Mesenchymal stem cell (in vitro differentiated cells and primary cell): ENCODE measurements around the gene BEND5.

Experiments
- DNase-seq: peaks from one replicate; pipeline ENCODE4 v3.0.0-alpha.2; 2013
- H2AFZ ChIP-seq: one replicate; pipeline ENCODE4 v1.6.1; 2013; ENCODE audit warnings: low read depth, mild to moderate bottlenecking, control low read depth, inconsistent platforms, low read length, moderate library complexity
- H2AK5ac ChIP-seq: 2 replicates; pipeline ENCODE4 v1.6.1; 2013; ENCODE audit warnings: low read length, moderate library complexity, mild to moderate bottlenecking, inconsistent platforms; ENCODE audit not compliant: severe bottlenecking
- H2BK120ac ChIP-seq: one replicate; pipeline ENCODE4 v1.6.1; 2013; ENCODE audit warnings: low read depth, mild to moderate bottlenecking, inconsistent platforms, low read length, moderate library complexity
- H2BK12ac ChIP-seq, 2 experiments: one replicate each; pipeline ENCODE4 v1.6.1; 2013; ENCODE audit warnings: inconsistent platforms in 2 of 2, low read length in 2 of 2, mild to moderate bottlenecking in 2 of 2, moderate library complexity in 2 of 2, control low read depth in 1 of 2
- H2BK15ac ChIP-seq: one replicate; pipeline ENCODE4 v1.6.1; 2013; ENCODE audit warnings: mild to moderate bottlenecking, low read depth, inconsistent platforms; ENCODE audit not compliant: poor library complexity, severe bottlenecking
- H2BK5ac ChIP-seq: 2 replicates; pipeline ENCODE4 v1.6.1; 2013; ENCODE audit warnings: low read depth, mild to moderate bottlenecking, low read length, control low read depth, inconsistent platforms; ENCODE audit not compliant: poor library complexity, severe bottlenecking
- H3K14ac ChIP-seq, 2 experiments: one replicate each; pipeline ENCODE4 v1.6.1; 2013; ENCODE audit warnings: inconsistent platforms in 2 of 2, low read length in 2 of 2, control low read depth in 1 of 2, mild to moderate bottlenecking in 1 of 2, moderate library complexity in 1 of 2
- H3K18ac ChIP-seq, 2 experiments: one replicate each; pipeline ENCODE4 v1.6.1; 2013; ENCODE audit warnings: inconsistent platforms in 2 of 2, low read length in 2 of 2, control low read depth in 1 of 2, low read depth in 1 of 2, mild to moderate bottlenecking in 1 of 2
- H3K23ac ChIP-seq, 2 experiments: one replicate each; pipeline ENCODE4 v1.6.1; 2013; ENCODE audit warnings: inconsistent platforms in 2 of 2, low read length in 2 of 2, mild to moderate bottlenecking in 2 of 2, moderate library complexity in 2 of 2, control low read depth in 1 of 2
- H3K27ac ChIP-seq: 2 replicates; pipeline ENCODE4 v1.5.1; 2013; ENCODE audit warnings: mild to moderate bottlenecking, moderate library complexity, low read length, control low read depth, inconsistent platforms; ENCODE audit not compliant: poor library complexity, severe bottlenecking
- H3K27me3 ChIP-seq, 2 experiments: 2 replicates each; pipeline versions ENCODE4 v1.6.1 to v1.7.0; 2013; ENCODE audit warnings: low read length in 2 of 2, mild to moderate bottlenecking in 2 of 2, moderate library complexity in 2 of 2, control low read depth in 1 of 2, inconsistent platforms in 1 of 2; ENCODE audit not compliant: control insufficient read depth in 1 of 2, insufficient read depth in 1 of 2
- H3K36me3 ChIP-seq, 2 experiments: 2 replicates each; pipeline versions ENCODE4 v1.6.1 to v1.7.0; 2013; ENCODE audit warnings: low read length in 2 of 2, control low read depth in 1 of 2, inconsistent platforms in 1 of 2, low read depth in 1 of 2, mild to moderate bottlenecking in 1 of 2; ENCODE audit not compliant: insufficient read depth in 2 of 2, control insufficient read depth in 1 of 2
- H3K4ac ChIP-seq, 2 experiments: one replicate each; pipeline ENCODE4 v1.6.1; 2013; ENCODE audit warnings: inconsistent platforms in 2 of 2, low read length in 2 of 2, mild to moderate bottlenecking in 2 of 2, moderate library complexity in 2 of 2, control low read depth in 1 of 2, low read depth in 1 of 2
- H3K4me1 ChIP-seq: 2 replicates; pipeline ENCODE4 v1.6.1; 2013; ENCODE audit warnings: low read depth, low read length, control low read depth; ENCODE audit not compliant: control insufficient read depth, insufficient read depth
- H3K4me2 ChIP-seq: 2 replicates; pipeline ENCODE4 v1.6.1; 2013; ENCODE audit warnings: low read length, mild to moderate bottlenecking, inconsistent platforms; ENCODE audit not compliant: poor library complexity, severe bottlenecking
- H3K4me3 ChIP-seq, 2 experiments: 2 replicates each; pipeline versions ENCODE4 v1.5.1 to v1.7.0; 2013; ENCODE audit warnings: low read length in 2 of 2, mild to moderate bottlenecking in 2 of 2, control low read depth in 1 of 2, low read depth in 1 of 2; ENCODE audit not compliant: insufficient read depth in 1 of 2
- H3K79me1 ChIP-seq: replicated peaks from 2 replicates; pipeline ENCODE4 v1.6.1; 2013; ENCODE audit warnings: mild to moderate bottlenecking, control low read depth, low read length, inconsistent platforms; ENCODE audit not compliant: poor library complexity, severe bottlenecking
- H3K9ac ChIP-seq: 2 replicates; pipeline ENCODE4 v1.7.0; 2013; ENCODE audit warnings: mild to moderate bottlenecking, low read length, moderate library complexity
- H3K9me3 ChIP-seq: 2 replicates; pipeline ENCODE4 v1.7.0; 2013; ENCODE audit warnings: mild to moderate bottlenecking, low read length; ENCODE audit not compliant: control insufficient read depth
- H4K8ac ChIP-seq: one replicate; pipeline ENCODE4 v1.6.1; 2013; ENCODE audit warnings: inconsistent platforms, mild to moderate bottlenecking, low read length, moderate library complexity
- H4K91ac ChIP-seq: one replicate; pipeline ENCODE4 v1.6.1; 2013; ENCODE audit warnings: mild to moderate bottlenecking, low read length, inconsistent platforms
- WGBS: methylation state at CpG from one replicate; pipeline ENCODE4 v1.1.7; 2013; ENCODE audit warnings: mixed read lengths; 5-methylcytosine and 5-hydroxymethylcytosine counted together

BEND5 gene

GRCh38 chr1:48744032-48744431 lies 32.7 kb downstream of the BEND5 start:
- Histone ChIP-seq H2AFZ (no peak overlapping the region), H3K36me3 (peaks cover 0 to 11% of the 10 kb centered on the region in 2 experiments), H2BK12ac (no peak overlapping the region), H4K91ac (no peak overlapping the region), H3K9ac (no peak overlapping the region), H3K27ac (no peak overlapping the region), H3K79me1 (peaks cover 1% of the 10 kb centered on the region), H3K14ac (no peak overlapping the region), H3K18ac (no peak overlapping the region), H3K9me3 (no peaks in the 10 kb centered on the region), H4K8ac (no peak overlapping the region), H3K4me2 (no peak overlapping the region), H2BK5ac (no peak overlapping the region), H3K23ac (no peak overlapping the region), H3K4me3 (no peak overlapping the region), H2BK120ac (no peak overlapping the region), H3K27me3 (no peaks in the 10 kb centered on the region), H3K4me1 (peaks cover 3% of the 10 kb centered on the region), H2BK15ac (no peak overlapping the region), H3K4ac (no peak overlapping the region), H2AK5ac (no peak overlapping the region)
- 100% methylated on average over 2 of the region's 2 CpGs for WGBS
- no peak for DNase-seq

- no peak overlapping the region for H2BK12ac ChIP-seq
- H3K79me1 ChIP-seq, result peaks cover 1% of the 10 kb centered on the region
- H4K8ac ChIP-seq, result no peak overlapping the region
- H3K4me1 ChIP-seq, result peaks cover 3% of the 10 kb centered on the region
- H3K4me2 ChIP-seq, result no peak overlapping the region
- H3K27ac ChIP-seq, result no peak overlapping the region
- DNase-seq, result no peak
- no peak overlapping the region for H2AK5ac ChIP-seq
- no peak overlapping the region for H3K18ac ChIP-seq
- H3K14ac ChIP-seq, result no peak overlapping the region
- no peaks in the 10 kb centered on the region for H3K27me3 ChIP-seq
- H3K23ac ChIP-seq, result no peak overlapping the region
- no peak overlapping the region for H2BK120ac ChIP-seq
- peaks cover 0 to 7% of the 10 kb centered on the region in 2 experiments for H3K36me3 ChIP-seq
- no peak overlapping the region for H2BK5ac ChIP-seq
- H3K4me3 ChIP-seq, result no peak overlapping the region
- no peak overlapping the region for H2AFZ ChIP-seq
- H3K4ac ChIP-seq, result no peak overlapping the region
- no peak overlapping the region for H3K9ac ChIP-seq
- no peak overlapping the region for H4K91ac ChIP-seq
- no peaks in the 10 kb centered on the region for H3K9me3 ChIP-seq
- H2BK15ac ChIP-seq, result no peak overlapping the region
Measured at GRCh38 chr1:48743480-48743879, 33.2 kb downstream of the BEND5 start.

GRCh38 chr1:48741380-48741779 lies 35.3 kb downstream of the BEND5 start:
- no peak overlapping the region for H3K4ac ChIP-seq
- H2BK12ac ChIP-seq, result no peak overlapping the region
- H2BK120ac ChIP-seq, result no peak overlapping the region
- H2AK5ac ChIP-seq, result no peak overlapping the region
- H4K8ac ChIP-seq, result no peak overlapping the region
- H3K79me1 ChIP-seq, result peaks cover 1% of the 10 kb centered on the region
- 85% methylated on average over 7 of the region's 7 CpGs for WGBS
- H2AFZ ChIP-seq, result no peak overlapping the region
- H2BK5ac ChIP-seq, result no peak overlapping the region
- peaks cover 3% of the 10 kb centered on the region for H3K4me1 ChIP-seq
- peaks cover 0 to 2% of the 10 kb centered on the region in 2 experiments for H3K36me3 ChIP-seq
- no peak overlapping the region for H4K91ac ChIP-seq
- H3K9me3 ChIP-seq, result no peaks in the 10 kb centered on the region
- no peak overlapping the region for H3K23ac ChIP-seq
- H3K4me3 ChIP-seq, result no peak overlapping the region
- H3K18ac ChIP-seq, result no peak overlapping the region
- H2BK15ac ChIP-seq, result no peak overlapping the region
- no peak overlapping the region for H3K4me2 ChIP-seq
- H3K14ac ChIP-seq, result no peak overlapping the region
- no peaks in the 10 kb centered on the region for H3K27me3 ChIP-seq
- H3K27ac ChIP-seq, result no peak overlapping the region
- DNase-seq, result no peak
- no peak overlapping the region for H3K9ac ChIP-seq

GRCh38 chr1:48740621-48741020 lies 36.1 kb downstream of the BEND5 start:
- H3K18ac ChIP-seq, result no peak overlapping the region
- no peak overlapping the region for H4K8ac ChIP-seq
- H3K79me1 ChIP-seq, result peaks cover 1% of the 10 kb centered on the region
- H3K23ac ChIP-seq, result no peak overlapping the region
- no peak overlapping the region for H4K91ac ChIP-seq
- H3K9ac ChIP-seq, result no peak overlapping the region
- H3K27me3 ChIP-seq, result no peaks in the 10 kb centered on the region
- no peak overlapping the region for H2BK120ac ChIP-seq
- no peak overlapping the region for H3K4me2 ChIP-seq
- H2AK5ac ChIP-seq, result no peak overlapping the region
- whole genome bisulfite sequencing, result 77% methylated on average over 1 of the region's 3 CpGs
- no peak overlapping the region for H3K27ac ChIP-seq
- DNase-seq, result no peak
- H2AFZ ChIP-seq, result no peak overlapping the region
- H2BK5ac ChIP-seq, result no peak overlapping the region
- no peak overlapping the region for H2BK12ac ChIP-seq
- H3K14ac ChIP-seq, result no peak overlapping the region
- H2BK15ac ChIP-seq, result no peak overlapping the region
- H3K4me3 ChIP-seq, result no peak overlapping the region
- peaks cover 3% of the 10 kb centered on the region for H3K4me1 ChIP-seq
- H3K4ac ChIP-seq, result no peak overlapping the region
- H3K9me3 ChIP-seq, result no peaks in the 10 kb centered on the region
- H3K36me3 ChIP-seq, result peaks cover 3 to 6% of the 10 kb centered on the region in 2 experiments
